Measurements from ENCODE around the gene TSN. TPM values are rescaled to one million over a fixed set of nuclear protein-coding genes. Genes with fewer than 3 reads are reported as not detected.
"Not testable (repeated sequence)": the region's sequence is repeated elsewhere in the genome, so short reads cannot be mapped to it uniquely, and the experiment has no call there.

TSN gene
- total RNA-seq, 2 donors from 2014 or later, result 63.9 to 75.1 TPM

- Mint-ChIP-seq H3K36me3 (no peaks in the 10 kb centered on the region), H3K9me3 (no peaks in the 10 kb centered on the region), H3K27ac (peak overlapping the region in 1 of 2 donors; percentile 37)
- ATAC-seq (peak in 1 of 2 donors; percentile 54), DNase-seq (ENCODE audit: low spot score in 2 of 2) (peak in 1 of 2 donors; percentile 23)
Measured at GRCh38 chr2:121810959-121811853, 55.8 kb downstream of the TSN start.

- DNase-seq (ENCODE audit: low spot score in 2 of 2); H3K36me3 Mint-ChIP-seq; H3K27ac Mint-ChIP-seq; ATAC-seq; H3K9me3 Mint-ChIP-seq: not testable (repeated sequence)
Measured at GRCh38 chr2:121813083-121813482, 57.6 kb downstream of the TSN start.

- Mint-ChIP-seq H3K27ac (no peak overlapping the region), H3K36me3 (no peaks in the 10 kb centered on the region), H3K9me3 (no peaks in the 10 kb centered on the region)
- ATAC-seq (no peak), DNase-seq (ENCODE audit: low spot score in 2 of 2) (no peak)
Measured at GRCh38 chr2:121815216-121815615, 59.8 kb downstream of the TSN start.

DNA sequence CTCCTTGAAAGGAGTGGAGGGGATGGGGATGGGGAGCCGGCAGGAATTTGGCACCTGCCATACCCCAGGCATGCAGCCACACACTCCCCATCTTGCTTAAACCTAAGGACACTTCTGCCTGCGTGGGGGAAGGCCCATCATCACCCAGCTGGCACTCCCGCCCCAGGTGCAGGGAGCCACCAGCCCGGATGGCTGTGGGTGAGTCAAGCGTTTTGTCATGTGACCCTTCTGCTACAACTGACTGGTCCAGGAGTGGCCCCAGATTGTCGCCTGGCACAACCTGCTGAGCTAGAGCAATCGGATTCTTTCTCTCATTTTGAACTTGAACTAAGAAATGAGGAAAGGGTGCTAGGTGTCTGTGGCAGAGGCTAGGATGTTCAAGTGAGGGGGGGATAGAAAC, 61.3 kb downstream of the TSN start:
- H3K27ac Mint-ChIP-seq, result no peak overlapping the region
- DNase-seq (ENCODE audit: low spot score in 2 of 2) (no peak), ATAC-seq (no peak)
- no peaks in the 10 kb centered on the region for H3K36me3 Mint-ChIP-seq
- no peaks in the 10 kb centered on the region for H3K9me3 Mint-ChIP-seq

DNA sequence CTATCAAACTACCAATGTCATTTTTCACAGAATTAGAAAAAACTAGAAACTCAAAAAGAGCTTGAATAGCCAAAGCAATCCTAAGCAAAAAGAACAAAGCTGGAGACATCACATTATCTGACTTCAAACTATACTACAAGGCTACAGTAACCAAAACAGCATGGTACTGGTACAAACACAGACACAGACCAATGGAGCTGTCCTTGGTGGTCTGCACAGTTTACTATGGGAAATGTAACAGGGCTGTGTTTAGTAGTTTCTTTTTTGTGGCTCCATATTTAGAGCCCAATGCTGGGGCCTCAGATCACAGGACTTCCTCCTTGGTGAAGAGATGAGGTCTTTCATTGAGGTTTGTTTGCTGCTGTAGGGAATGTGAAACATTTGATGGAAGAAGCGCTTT, 61.9 kb downstream of the TSN start:
- not testable (repeated sequence) for H3K36me3 Mint-ChIP-seq; H3K27ac Mint-ChIP-seq; H3K9me3 Mint-ChIP-seq; DNase-seq (ENCODE audit: low spot score in 2 of 2); ATAC-seq

Other genes with a start within 250 kb of the TSN start
- not detected for gene RNU4ATAC, start 224.8 kb upstream of the TSN start, total RNA-seq
- 10 to 100 TPM; 82.3 to 98.6 TPM for gene CLASP1, start 106.2 kb upstream of the TSN start, total RNA-seq
- 100 to 1,000 TPM in 1 of 2 donors, 10 to 100 TPM in 1; 97.3 to 157 TPM for gene NIFK, start 18.8 kb upstream of the TSN start, total RNA-seq

Data from activated naive CD4-positive, alpha-beta T cell treated with anti-CD3 and anti-CD28 coated beads, Interleukin-2, amount 50 U/mL, for 72 hours (primary cell).